WI38 (cell line): ENCODE measurements around the gene ADAMTSL1.

Experiments used
- H3K4me3 ChIP-seq: 2 replicates; pipeline ENCODE4 v1.5.1; 2011; ENCODE audit warnings: low read depth, mild to moderate bottlenecking, control low read depth, low read length
- CTCF ChIP-seq: IDR thresholded peaks from 2 replicates; pipeline ENCODE4 v1.5.1; 2012; ENCODE audit warnings: low read depth, mild to moderate bottlenecking, control low read depth, low read length

The ADAMTSL1 gene

GRCh38 chr9:18438300-18438925 lies 35.5 kb upstream of the ADAMTSL1 start:
- TF ChIP-seq CTCF = peak; percentile 27
- H3K4me3 ChIP-seq = peak overlapping the region; percentile 52

- no peak for TF ChIP-seq CTCF
- H3K4me3 ChIP-seq = peak overlapping the region; percentile 52
Measured at GRCh38 chr9:18438951-18439350, 35.0 kb upstream of the ADAMTSL1 start.

- no peak for TF ChIP-seq CTCF
- H3K4me3 ChIP-seq = no peak overlapping the region
Measured at GRCh38 chr9:18441261-18441660, 32.7 kb upstream of the ADAMTSL1 start.

- peak; percentile 88 for TF ChIP-seq CTCF
- H3K4me3 ChIP-seq = no peak overlapping the region
Measured at GRCh38 chr9:18442629-18443491, 31.1 kb upstream of the ADAMTSL1 start.

- no peak for TF ChIP-seq CTCF
- H3K4me3 ChIP-seq = no peak overlapping the region
Measured at GRCh38 chr9:18447131-18447530, 26.8 kb upstream of the ADAMTSL1 start.

GRCh38 chr9:18447541-18447940 lies 26.4 kb upstream of the ADAMTSL1 start:
- H3K4me3 ChIP-seq = no peak overlapping the region
- no peak for TF ChIP-seq CTCF

- TF ChIP-seq CTCF = no peak
- no peak overlapping the region for H3K4me3 ChIP-seq
Measured at GRCh38 chr9:18448101-18448500, 25.9 kb upstream of the ADAMTSL1 start.
